ENCODE data around the gene AHNAK. TPM values are rescaled to one million over a fixed set of nuclear protein-coding genes. Genes with fewer than 3 reads are reported as not detected.

The AHNAK gene
- total RNA-seq, 1 donor from 2014 or later: 14.9 TPM

GRCh38 chr11:62556875-62557631, 10.4 kb upstream of the AHNAK start:
- Mint-ChIP-seq H3K9me3 (no peaks in the 10 kb centered on the region), H3K4me3 (peak overlapping the region; percentile 12), H3K27ac (peak overlapping the region; percentile 96), H3K36me3 (peaks cover 25% of the 10 kb centered on the region), H3K27me3 (ENCODE audit: insufficient read depth, low read depth) (peaks cover 3% of the 10 kb centered on the region), H3K4me1 (peaks cover 61% of the 10 kb centered on the region)
- Histone ChIP-seq H4K20me1 (ENCODE audit: low read depth) (peaks cover 38% of the 10 kb centered on the region), H3K9ac (no peak overlapping the region), H3K79me2 (ENCODE audit: low read depth) (peaks cover 20% of the 10 kb centered on the region), H3K4me2 (no peak overlapping the region), H3K27me3 (no peaks in the 10 kb centered on the region), H3F3A (ENCODE audit: low read depth) (peaks cover 92% of the 10 kb centered on the region), H3K4me3 (no peak overlapping the region), H3K4me1 (peaks cover 62% of the 10 kb centered on the region), H3K27ac (peak overlapping the region; percentile 71), H3K9me3 (ENCODE audit: low read depth) (no peaks in the 10 kb centered on the region), H2AFZ (replicated peaks) (no peak overlapping the region), H3K36me3 (peaks cover 10% of the 10 kb centered on the region)
- TF ChIP-seq EZH2phosphoT487 (IDR thresholded peaks at IDR 0.05): no peak
- TF ChIP-seq CTCF (IDR thresholded peaks at IDR 0.05): no peak
- no peak for TF ChIP-seq EZH2 (IDR thresholded peaks at IDR 0.05)
- DNase-seq (ENCODE audit: low spot score): no peak

GRCh38 chr11:62556108-62556874, 9.7 kb upstream of the AHNAK start:
- Histone ChIP-seq H3F3A (ENCODE audit: low read depth) (peaks cover 94% of the 10 kb centered on the region), H3K27ac (peak overlapping the region; percentile 71), H3K9me3 (ENCODE audit: low read depth) (no peaks in the 10 kb centered on the region), H2AFZ (replicated peaks) (no peak overlapping the region), H4K20me1 (ENCODE audit: low read depth) (peaks cover 30% of the 10 kb centered on the region), H3K27me3 (no peaks in the 10 kb centered on the region), H3K4me2 (no peak overlapping the region), H3K36me3 (peaks cover 10% of the 10 kb centered on the region), H3K9ac (no peak overlapping the region), H3K79me2 (ENCODE audit: low read depth) (peaks cover 19% of the 10 kb centered on the region), H3K4me3 (no peak overlapping the region), H3K4me1 (peaks cover 65% of the 10 kb centered on the region)
- peak; percentile 85 for DNase-seq (ENCODE audit: low spot score)
- Mint-ChIP-seq H3K27ac (peak overlapping the region; percentile 96), H3K9me3 (no peaks in the 10 kb centered on the region), H3K27me3 (ENCODE audit: insufficient read depth, low read depth) (peaks cover 3% of the 10 kb centered on the region), H3K4me3 (peak overlapping the region; percentile 60), H3K36me3 (peaks cover 19% of the 10 kb centered on the region), H3K4me1 (peaks cover 66% of the 10 kb centered on the region)
- no peak for TF ChIP-seq EZH2phosphoT487 (IDR thresholded peaks at IDR 0.05)
- TF ChIP-seq EZH2 (IDR thresholded peaks at IDR 0.05): no peak
- TF ChIP-seq CTCF (IDR thresholded peaks at IDR 0.05): no peak

- peak; percentile 49 for DNase-seq (ENCODE audit: low spot score)
- Histone ChIP-seq H2AFZ (replicated peaks) (no peak overlapping the region), H3K27ac (peak overlapping the region; percentile 71), H3K9ac (no peak overlapping the region), H3K9me3 (ENCODE audit: low read depth) (no peaks in the 10 kb centered on the region), H3K79me2 (ENCODE audit: low read depth) (peaks cover 19% of the 10 kb centered on the region), H3K27me3 (no peaks in the 10 kb centered on the region), H3K36me3 (peaks cover 10% of the 10 kb centered on the region), H3F3A (ENCODE audit: low read depth) (peaks cover 91% of the 10 kb centered on the region), H4K20me1 (ENCODE audit: low read depth) (peaks cover 23% of the 10 kb centered on the region), H3K4me1 (peaks cover 69% of the 10 kb centered on the region), H3K4me3 (no peak overlapping the region), H3K4me2 (no peak overlapping the region)
- Mint-ChIP-seq H3K9me3 (no peaks in the 10 kb centered on the region), H3K4me3 (no peak overlapping the region), H3K36me3 (peaks cover 19% of the 10 kb centered on the region), H3K4me1 (peaks cover 72% of the 10 kb centered on the region), H3K27ac (peak overlapping the region; percentile 68), H3K27me3 (ENCODE audit: insufficient read depth, low read depth) (peaks cover 3% of the 10 kb centered on the region)
- TF ChIP-seq EZH2phosphoT487 (IDR thresholded peaks at IDR 0.05) (no peak), EZH2 (IDR thresholded peaks at IDR 0.05) (no peak), CTCF (IDR thresholded peaks at IDR 0.05) (no peak)
These were observed 9.0 kb upstream of the AHNAK start for GRCh38 chr11:62555464-62556107.
